GM21529 (cell line): Measurements from ENCODE around the gene KLF11.
"Not testable (repeated sequence)": the region's sequence is repeated elsewhere in the genome, so short reads cannot be mapped to it uniquely, and the experiment has no call there.

ENCODE experiments used
- ATAC-seq: cut with Tn5 transposase; IDR thresholded peaks from one replicate; pipeline ENCODE4 v1.9.1; 2021; ENCODE audit not compliant: unreplicated experiment

The KLF11 gene

DNA sequence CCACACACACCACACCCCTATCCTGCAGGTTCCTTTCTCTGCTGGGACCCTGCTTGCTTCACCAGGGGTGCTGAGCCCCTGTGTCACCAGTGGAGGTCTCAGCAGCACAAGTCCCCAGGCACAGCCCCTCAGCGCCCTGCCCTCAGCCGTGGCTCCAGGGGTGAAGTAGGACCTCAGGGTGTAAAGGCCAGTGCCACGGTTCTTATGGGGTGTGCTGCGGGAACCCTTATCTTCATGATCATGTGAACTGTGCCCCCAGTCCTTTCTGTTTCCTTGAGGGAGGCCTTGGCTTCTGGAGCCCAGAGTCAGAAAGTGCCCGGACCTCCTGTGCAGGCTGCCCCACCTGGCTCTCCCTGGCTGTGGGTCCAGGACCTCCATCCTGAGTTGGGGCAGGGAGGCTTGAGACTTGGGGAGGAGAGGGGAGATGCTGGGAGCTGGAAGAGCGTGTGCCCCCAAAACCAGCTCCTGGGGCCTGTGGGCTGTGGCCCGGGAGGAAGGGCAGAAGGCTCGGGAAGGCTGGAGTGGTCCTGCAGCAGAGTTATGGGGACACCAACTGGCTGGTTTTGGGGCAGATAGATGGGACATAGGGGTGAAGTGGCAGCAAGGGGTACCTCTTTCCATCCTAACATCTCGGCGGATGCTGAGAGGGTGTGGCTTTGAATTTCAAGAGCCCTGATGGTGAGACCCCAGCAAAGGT is 20.2 kb upstream of the KLF11 start:
- ATAC-seq, result no peak

DNA sequence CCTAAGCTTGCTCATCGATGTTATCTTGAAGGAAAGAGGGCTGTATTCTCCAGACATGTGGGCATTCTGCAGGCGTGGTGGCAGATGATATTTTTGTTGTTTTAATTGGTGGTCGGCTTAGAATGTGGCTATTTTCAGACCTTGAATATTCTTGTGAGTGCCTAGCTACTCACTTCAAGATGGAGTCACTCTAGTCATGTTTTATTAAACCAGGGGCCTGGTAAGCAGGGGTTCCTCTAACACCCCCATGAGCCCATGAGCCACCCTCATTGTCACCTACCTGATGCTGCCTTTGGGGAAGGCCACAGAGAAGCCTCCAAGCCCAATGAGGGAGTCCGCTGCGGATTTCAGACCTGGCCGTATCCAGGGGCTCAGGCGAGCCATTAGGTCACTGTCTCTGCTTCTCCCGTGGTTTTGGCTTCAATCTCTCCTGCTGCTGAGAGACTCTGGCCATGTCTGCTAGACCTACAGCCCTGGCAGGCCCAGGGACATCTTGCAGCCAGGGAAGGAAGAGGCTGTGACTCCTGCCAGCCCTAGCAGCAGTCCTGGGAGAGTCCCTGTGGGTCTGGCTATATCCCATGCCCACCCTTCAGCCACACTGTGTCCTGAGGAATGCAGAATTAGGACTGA is 16.3 kb upstream of the KLF11 start:
- ATAC-seq, result no peak

DNA sequence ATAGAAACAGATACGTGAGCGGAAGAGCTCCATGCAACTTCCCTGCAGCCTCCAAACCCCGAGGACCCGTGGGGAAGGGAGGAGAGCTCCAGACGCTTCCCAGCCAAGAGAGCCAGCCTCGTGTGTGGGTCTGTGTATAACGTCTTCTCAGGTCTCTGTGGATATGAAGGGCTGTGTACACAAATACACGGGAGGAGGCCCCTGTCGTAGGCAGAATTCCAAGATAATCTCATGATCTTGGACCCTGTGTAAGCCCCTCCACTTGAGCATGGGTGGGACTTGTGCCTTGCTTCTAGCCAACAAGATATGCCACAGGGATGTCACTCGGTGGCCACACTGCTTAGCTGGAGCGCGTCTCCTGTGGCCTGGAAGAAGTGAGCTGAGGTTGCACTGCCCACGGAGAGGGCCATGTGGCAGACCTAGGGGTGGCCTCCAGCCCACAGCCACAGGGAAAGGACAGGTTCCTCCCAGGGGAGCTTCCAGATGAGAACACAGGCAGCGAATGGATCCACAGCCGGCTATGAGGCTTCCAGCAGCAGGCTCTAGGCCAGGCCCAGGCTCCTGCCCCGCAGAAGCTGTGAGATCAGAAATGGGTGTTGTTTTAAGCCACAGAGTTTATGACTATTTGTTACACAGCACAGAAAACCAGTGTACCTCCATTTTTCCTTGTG is 15.6 kb upstream of the KLF11 start:
- ATAC-seq, result no peak

DNA sequence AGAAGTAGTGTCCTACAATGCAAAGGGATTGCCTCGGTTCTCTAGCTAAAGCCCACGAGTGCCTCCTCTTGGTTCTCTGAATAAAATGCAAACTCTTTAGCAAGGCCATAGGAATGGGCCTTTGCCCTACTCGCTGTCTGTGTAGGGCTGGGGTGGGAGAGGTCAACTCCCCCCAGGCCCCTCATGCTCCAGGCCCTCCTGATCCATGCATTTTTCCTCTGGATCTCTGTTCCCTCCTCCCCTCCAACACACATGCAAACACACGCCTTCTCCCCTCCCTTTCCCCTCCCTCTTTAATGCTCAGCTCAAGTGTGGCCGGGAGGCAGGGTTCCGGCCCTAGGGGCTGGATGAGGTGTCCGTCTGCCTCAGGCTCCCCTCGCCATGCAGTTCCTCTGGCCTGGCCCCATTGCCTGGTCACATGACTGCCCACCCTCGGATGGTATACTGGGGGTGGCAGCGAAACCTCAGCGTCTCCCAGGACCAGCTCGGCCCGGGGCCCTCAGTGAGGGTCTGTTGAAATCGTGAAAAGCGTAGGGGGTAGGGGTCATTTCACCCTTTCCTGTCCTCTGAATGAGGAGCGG is 14.9 kb upstream of the KLF11 start:
- ATAC-seq, result no peak

DNA sequence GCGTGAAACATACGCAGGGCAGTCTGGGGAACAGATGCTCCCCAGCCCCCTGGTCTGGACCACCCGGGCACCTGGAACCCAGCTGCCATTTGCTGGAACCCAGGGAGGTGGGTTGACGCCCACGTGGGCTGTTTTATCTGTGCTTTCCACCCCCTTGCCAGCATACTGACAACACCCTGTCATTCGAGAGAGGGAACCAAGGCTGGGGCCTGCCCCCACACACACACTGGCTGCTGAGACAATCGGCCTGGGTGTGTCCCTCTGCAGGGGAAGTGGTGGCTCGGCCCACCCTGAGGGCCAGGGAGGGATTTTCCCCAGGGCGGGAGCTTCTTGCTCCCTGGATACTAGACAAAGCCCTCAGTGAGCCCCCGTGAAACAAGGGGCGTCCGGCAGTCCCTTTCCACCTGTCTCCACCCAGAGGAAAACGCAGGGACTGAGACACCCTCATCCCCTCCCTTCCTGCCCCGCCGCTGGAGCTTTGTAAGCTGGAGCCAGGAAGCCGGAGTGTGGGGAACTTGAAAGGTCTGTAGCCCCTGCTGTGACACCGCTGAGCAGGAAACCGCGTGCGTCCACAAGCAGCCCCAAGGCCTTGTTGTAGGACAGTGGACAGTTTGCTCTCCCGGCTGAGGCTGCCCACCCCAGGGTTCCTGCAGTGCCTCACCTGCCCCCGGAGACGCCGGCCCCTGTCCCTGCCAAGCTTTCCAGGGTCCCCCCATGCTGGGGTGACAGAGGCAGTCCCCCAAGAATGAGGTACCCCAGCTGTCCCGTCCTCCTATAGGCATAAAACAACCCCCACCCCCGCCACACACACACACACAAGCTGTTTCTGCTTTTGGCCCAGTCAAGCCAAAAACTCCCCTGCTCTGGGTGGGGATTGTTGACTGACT is 14.1 kb upstream of the KLF11 start:
- ATAC-seq, result peak; percentile 88

DNA sequence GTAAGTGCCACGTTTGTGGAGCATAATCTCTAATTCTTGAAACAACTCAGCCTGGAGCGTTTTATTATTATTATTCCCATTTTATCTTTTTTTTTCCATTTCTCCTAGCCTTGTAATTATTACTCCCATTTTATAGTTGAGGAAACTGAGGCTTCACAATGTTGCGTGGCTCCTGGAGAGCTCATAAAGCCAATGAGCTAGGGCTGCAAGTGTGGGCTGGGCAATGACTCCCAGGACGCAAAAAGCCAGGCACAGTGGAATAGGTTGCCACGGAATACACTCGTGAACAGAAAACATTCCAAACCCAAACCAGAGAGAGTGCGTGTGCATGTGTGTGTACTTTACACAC is 13.5 kb upstream of the KLF11 start:
- ATAC-seq, result no peak

DNA sequence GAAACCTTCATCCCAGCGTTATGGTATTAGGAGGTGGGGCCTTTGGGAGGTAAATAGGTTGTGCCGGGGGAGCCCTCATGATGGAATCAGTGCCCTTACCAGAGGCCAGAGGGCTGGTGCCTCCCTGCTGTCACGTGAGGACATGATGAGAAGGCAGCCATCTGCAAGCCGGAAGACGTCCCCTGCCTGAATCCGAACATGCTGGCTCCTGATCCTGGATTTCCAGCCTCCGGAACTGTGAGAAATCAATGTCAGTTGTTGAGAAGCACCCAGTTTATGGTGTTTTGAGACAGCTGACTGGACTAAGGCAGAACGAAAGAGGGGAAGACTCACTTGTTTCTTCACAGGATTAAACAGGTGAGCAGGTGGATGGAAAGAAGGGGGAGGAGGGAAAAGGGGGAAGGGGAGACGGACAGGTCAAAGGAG is 13.0 kb upstream of the KLF11 start:
- no peak for ATAC-seq

DNA sequence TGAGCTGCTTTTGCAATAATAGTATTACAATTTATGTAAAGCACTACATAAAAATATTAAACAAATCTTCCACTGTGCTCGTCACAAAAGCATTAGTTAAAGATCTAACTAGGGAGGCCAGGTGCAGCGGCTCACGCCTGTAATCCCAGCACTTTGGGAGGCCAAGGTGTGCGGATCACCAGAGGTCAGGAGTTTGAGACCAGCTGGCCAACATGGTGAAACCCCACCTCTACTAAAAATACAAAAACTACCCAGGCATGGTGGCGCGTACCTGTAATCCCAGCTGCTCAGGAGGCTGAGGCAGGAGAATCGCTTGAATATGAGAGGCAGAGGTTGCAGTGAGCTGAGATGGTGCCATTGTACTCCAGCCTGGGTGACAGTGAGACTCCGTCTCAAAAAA is 12.6 kb upstream of the KLF11 start:
- not testable (repeated sequence) for ATAC-seq

DNA sequence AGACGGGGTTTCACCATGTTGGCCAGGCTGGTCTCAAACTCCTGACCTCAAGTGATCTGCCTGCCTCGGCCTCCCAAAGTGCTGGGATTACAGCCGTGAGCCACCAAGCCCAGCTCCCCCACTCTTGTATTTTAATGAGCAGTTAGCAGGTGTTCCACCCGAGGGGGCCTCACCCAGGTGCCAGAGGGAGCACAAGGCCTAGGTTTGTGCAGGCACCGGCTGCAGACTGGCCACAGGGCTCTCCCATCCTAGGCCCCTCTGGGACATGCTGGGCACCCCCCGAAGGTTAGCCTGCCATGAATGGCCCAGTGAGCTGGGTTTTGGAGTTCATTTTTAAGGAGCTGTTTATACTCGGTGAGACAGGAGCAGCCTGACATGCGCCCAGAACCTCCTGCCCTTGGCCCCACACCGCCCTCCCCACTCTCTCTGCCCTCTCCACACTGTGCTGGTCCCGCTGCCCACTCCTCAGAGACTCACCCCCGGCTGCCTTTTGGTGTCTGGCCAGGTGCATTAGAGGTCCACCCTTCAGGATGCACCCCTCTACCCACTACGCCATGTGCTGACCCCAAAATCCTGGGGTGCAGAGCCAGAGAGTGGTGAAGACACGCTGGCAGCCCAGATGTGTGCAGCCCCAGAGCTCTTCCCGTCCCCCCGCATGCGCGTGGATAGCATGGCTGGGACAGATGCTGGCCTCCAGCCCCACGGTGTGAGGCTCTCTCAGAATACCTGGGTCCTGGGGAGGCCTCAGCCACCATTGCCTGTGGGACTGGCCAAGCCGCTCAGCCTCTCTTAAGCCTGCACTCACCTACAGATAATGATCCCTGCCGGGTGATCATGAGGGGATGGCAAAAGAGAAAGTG is 11.2 kb upstream of the KLF11 start:
- ATAC-seq, result no peak

DNA sequence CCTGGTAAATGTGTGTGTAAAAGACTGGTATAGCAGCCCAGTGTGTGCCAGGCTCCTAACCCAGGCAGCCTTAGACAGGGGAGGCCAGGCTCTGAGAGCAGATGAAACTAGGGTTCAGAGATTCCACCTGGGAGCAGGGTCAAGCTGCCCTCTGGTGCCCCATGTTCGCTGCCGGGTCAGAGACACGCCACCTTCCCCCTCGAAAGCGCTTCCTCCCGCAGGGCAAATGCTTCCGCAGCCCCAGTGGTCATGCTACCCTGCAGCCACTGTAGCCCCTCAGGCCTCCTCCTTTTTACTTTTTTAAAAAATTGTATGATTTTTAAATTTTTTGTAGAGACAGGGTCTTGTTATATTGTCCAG is 10.6 kb upstream of the KLF11 start:
- ATAC-seq, result no peak

DNA sequence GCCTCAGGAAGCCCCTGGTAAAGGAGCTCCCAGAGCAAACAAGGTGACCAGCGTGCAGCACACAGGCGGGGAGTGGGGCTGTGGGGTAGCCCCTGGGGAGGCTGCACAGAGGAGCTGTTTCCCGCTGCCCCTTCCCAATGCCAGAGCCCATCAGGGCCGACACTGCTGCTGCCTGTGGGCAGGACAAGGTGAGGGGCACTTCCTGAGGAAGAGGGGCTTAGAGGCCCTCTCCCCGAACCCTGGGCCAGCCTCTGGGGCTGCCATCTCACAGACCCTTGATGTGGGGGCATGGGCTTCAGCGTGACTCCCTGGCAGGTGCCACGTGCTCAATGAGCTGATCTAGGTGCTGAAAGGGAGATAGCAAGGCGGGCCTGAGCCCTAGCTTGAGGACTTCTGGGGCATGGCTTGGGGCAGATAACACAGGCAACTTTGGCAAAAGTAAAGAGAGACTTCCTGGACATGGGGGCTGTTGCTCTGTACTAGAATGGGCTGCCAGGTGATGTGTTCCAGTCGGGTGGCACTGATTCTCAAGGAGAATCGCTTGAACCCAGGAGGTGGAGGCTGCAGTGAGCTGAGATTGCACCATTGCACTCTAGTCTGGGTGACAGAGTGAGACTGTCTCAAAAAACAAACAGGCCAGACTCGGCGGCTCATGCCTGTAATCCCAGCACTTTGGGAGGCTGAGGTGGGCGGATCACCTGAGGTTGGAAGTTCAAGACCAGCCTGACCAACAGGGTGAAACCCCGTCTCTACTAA is 9.9 kb upstream of the KLF11 start:
- ATAC-seq, result no peak

DNA sequence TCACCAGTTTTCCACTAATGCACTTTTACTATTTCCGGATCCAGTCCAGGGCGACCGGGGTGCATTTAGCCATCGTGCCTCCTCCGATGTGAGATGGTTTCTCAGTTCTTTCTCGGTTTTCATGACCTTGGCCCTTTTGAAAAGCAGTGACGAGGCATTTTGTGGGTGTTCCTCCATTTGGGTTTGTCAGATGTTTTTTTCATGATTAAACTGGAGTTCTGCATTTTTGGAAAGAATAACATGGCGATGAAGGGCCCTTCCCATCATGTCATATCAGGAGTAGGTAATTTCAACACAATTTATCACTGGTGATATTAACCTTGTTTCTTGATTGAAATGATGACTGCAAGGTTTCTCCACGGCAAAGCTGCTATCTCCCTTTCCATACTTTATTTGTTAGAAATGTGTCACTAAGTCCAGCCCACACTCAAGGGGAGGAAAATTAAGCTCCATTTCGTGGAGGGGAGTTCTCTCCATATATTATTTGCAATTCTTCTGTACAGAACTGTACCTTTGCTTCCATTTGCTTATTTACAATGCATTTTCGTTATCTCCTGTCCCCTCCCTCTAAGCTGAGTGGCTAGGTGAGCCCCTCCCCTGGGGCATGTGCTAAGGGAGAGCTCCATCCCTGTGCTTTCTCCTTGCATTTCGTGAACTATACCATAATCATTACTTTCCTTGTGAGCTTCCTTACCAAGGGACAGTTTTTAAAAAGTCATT is 8.9 kb upstream of the KLF11 start:
- no peak for ATAC-seq

DNA sequence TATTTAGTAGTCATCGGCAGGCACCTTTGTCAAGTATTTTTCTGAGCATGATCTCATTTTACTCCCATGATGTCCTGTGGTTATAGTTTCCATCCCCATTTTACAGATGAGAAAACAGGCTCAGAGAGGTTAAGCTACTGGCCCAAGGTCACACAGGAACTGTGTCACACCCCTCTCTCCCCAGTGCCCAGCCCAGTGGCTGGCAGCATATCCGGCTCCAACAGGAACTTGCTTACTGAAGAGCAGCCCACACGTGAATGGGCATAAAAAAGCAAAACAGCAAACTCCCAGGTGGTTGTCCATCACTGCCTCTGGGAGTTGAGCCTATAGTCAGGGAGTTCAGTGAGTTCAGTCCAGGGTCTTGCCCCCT is 8.3 kb upstream of the KLF11 start:
- no peak for ATAC-seq

DNA sequence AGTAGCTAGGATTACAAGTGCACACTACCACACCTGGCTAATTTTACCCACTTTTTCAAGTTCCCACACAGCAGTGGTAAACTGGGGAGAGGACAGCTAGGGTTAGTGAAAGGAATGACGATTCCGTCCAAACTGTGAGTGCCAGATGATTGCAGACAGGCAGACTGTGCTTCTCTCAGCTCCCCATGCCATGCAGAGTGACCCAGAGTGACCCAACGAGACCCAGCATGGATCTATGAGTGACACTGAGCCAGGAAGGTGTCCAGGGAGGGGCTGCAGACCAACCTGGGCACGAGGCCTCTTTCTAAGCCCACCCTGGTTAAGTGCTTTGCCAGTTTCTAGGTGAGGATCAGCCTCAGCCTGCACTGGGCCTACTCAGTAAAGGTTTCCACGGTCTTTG is 7.7 kb upstream of the KLF11 start:
- no peak for ATAC-seq

DNA sequence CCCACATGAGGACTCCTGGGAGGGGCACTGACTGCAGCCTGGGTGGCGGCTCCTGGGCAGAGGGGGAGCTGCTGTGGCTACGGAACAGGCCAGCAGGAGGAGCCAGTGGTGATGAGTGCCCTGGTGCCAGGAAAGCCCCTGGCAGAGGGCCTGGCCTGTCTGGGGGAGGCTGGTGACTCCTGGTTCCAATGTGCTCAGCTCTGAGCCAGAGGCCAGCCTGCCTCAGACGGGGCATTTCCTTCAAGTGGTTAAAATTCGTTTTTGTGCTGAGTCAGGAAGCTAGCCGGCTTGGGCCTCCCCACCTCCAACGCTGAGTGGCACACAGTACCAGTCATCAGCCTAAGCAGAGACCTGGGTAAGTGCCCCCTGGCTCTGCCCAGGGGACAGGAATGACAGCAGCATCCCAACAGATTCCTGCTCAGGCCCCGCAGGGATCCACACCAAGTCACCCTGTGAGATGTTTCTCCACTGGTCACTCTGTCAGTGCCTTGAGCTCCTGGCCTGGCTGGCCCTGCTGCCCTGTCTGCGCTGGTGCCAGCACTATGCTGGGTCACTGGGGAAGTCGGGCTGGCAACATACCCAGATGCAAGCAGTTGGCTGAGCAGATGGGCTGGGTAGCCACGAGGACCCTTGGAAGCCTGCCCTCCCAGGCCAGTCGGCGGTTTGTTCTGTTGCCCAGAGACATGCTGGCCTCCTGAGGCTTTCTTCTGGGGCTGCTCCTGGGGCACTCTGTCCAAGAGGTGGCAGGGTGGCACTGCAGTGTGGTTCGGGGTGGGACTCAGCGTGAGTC is 7.1 kb upstream of the KLF11 start:
- ATAC-seq, result peak; percentile 49

DNA sequence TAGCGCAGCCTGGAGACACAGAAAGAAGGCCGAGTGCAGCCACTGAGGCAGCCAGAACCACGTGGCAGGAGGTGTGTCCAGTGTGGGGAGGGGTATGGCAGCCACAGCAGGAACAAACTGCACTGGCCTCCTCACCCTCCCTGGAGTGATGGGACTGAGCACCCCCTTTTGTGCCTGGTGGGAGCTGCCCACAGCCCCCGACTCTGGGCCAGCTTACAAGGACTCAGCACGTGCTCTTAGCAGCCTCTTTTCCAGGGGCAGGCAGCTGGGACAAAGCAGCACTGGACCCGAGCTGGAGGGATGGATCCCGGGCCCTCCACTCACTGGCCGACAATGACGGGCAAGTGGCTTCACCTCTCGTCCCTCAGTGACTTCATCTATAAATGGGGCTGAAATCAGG is 5.2 kb upstream of the KLF11 start:
- ATAC-seq, result no peak

DNA sequence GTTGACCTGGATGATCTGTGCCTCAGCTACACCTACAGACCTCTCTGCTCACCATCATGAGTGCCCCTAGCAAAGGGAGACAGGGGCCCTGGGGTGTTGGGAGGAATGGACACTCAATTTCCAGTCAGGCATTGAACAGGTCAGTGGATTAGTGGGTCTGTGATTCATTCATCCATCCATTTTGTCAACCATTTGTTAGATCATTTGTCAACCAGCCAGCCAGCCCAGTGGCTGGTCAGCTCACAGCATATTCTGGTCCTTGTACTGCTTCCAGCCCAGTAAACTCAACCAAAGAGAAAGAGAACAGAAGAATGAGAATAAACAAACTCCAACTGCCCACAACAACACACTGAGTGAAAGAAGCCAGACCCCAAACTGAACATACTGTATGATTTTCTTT is 4.6 kb upstream of the KLF11 start:
- no peak for ATAC-seq
